GM12878 (cell line): ENCODE results near the gene TCF4.

Source experiments
- CREB1 ChIP-seq: IDR thresholded peaks from 2 replicates; pipeline ENCODE4 v1.6.1; 2012; ENCODE audit warnings: low read depth, mild to moderate bottlenecking, inconsistent platforms
- EP300 ChIP-seq, 2 experiments: fragments of 150-350 bp in 1 of 2; IDR thresholded peaks; 2 replicates each; pipeline ENCODE4 v1.6.1; 2011 to 2012; ENCODE audit warnings: low read depth in 2 of 2, low read length in 2 of 2, borderline replicate concordance in 1 of 2, improper control_type of control experiment in 1 of 2, inconsistent platforms in 1 of 2; ENCODE audit not compliant: control insufficient read depth in 1 of 2
- JUNB ChIP-seq: IDR thresholded peaks from 2 replicates; pipeline ENCODE4 v1.6.1; 2016; ENCODE audit warnings: antibody characterized with exemption, mild to moderate bottlenecking
- MYC ChIP-seq: IDR thresholded peaks from 2 replicates; pipeline ENCODE4 v1.6.1; 2011; ENCODE audit warnings: mild to moderate bottlenecking, low read length, moderate library complexity, inconsistent platforms; ENCODE audit not compliant: insufficient read depth, insufficient replicate concordance, insufficient read length, severe bottlenecking
- REST ChIP-seq: IDR thresholded peaks from 2 replicates; pipeline ENCODE4 v1.6.1; 2012; ENCODE audit warnings: mild to moderate bottlenecking, low read depth, low read length
- RFX5 ChIP-seq: IDR thresholded peaks from 2 replicates; pipeline ENCODE4 v1.6.1; 2011; ENCODE audit warnings: low read depth, low read length, improper control_type of control experiment
- SUZ12 ChIP-seq: fragments of 200-600 bp; sonication (generic); IDR thresholded peaks from one replicate; pipeline ENCODE4 v1.6.1; 2018; ENCODE audit warnings: antibody characterized with exemption, mild to moderate bottlenecking; ENCODE audit not compliant: unreplicated experiment
- TF ChIP-seq, protein P1 (sequence below): IDR thresholded peaks from 2 replicates; pipeline ENCODE4 v1.6.1; 2012; ENCODE audit warnings: low read depth, low read length, improper control_type of control experiment
- TF ChIP-seq, protein P2 (sequence below), 3 experiments: IDR thresholded peaks in 2 of 3; conservative IDR thresholded peaks in 1 of 3; 2 replicates each; pipeline ENCODE4 v1.5.1; 2011; ENCODE audit warnings: low read depth in 3 of 3, low read length in 3 of 3, mild to moderate bottlenecking in 3 of 3, control low read depth in 2 of 3, moderate library complexity in 2 of 3, inconsistent platforms in 1 of 3, mixed read lengths in 1 of 3; ENCODE audit not compliant: control insufficient read depth in 2 of 3, insufficient read depth in 1 of 3; ENCODE audit errors: extremely low read depth in 1 of 3

GRCh38 chr18:55633032-55633431 lies 45.0 kb upstream of the TCF4 start:
- TF ChIP-seq, protein P1, sequence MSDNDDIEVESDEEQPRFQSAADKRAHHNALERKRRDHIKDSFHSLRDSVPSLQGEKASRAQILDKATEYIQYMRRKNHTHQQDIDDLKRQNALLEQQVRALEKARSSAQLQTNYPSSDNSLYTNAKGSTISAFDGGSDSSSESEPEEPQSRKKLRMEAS, result no peak
- no peak for TF ChIP-seq RFX5
- no peak for TF ChIP-seq REST
- TF ChIP-seq CREB1, result no peak
- TF ChIP-seq, protein P2, sequence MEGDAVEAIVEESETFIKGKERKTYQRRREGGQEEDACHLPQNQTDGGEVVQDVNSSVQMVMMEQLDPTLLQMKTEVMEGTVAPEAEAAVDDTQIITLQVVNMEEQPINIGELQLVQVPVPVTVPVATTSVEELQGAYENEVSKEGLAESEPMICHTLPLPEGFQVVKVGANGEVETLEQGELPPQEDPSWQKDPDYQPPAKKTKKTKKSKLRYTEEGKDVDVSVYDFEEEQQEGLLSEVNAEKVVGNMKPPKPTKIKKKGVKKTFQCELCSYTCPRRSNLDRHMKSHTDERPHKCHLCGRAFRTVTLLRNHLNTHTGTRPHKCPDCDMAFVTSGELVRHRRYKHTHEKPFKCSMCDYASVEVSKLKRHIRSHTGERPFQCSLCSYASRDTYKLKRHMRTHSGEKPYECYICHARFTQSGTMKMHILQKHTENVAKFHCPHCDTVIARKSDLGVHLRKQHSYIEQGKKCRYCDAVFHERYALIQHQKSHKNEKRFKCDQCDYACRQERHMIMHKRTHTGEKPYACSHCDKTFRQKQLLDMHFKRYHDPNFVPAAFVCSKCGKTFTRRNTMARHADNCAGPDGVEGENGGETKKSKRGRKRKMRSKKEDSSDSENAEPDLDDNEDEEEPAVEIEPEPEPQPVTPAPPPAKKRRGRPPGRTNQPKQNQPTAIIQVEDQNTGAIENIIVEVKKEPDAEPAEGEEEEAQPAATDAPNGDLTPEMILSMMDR (IDR thresholded peaks at IDR 0.05 in 2 of 3, conservative IDR thresholded peaks at IDR 0.05 in 1 of 3; ENCODE audit: control insufficient read depth in 2 of 3, extremely low read depth in 1 of 3, insufficient read depth in 1 of 3, low read depth in 3 of 3, low read length in 3 of 3), result no peak
- TF ChIP-seq SUZ12, result no peak
- TF ChIP-seq MYC, result no peak
- TF ChIP-seq EP300 (IDR thresholded peaks at IDR 0.05; ENCODE audit: borderline replicate concordance in 1 of 2, control insufficient read depth in 1 of 2, low read depth in 2 of 2, low read length in 2 of 2), result no peak
- TF ChIP-seq JUNB, result no peak
